Upper lobe of left lung (tissue), 6 donors: ENCODE measurements around the gene PDE6A. TPM values are rescaled to one million over a fixed set of nuclear protein-coding genes. Genes with fewer than 3 reads are reported as not detected.

Experiments
- ATAC-seq, 2 donors: fragments of 200-7000 bp; cut with Tn5 transposase; one replicate each; pipeline ENCODE4 v1.9.1; 2022; ENCODE audit warnings: mild to moderate bottlenecking in 2 of 2, moderate library complexity in 2 of 2; ENCODE audit not compliant: low FRiP score in 2 of 2
- DNase-seq, 2 donors: peaks; one replicate each; pipeline ENCODE4 v3.0.0-alpha.2; 2019 to 2020
- H3K27ac ChIP-seq, 4 donors: fragments of 200-600 bp; sonication (generic); one replicate each; pipeline ENCODE4 v1.5.1; 2016 to 2019
- H3K27me3 ChIP-seq, 4 donors: fragments of 200-600 bp; sonication (generic); one replicate each; pipeline ENCODE4 v1.5.1; 2017 to 2019
- H3K36me3 ChIP-seq, 4 donors: fragments of 200-600 bp; sonication (generic); one replicate each; pipeline ENCODE4 v1.5.1; 2016 to 2019
- H3K4me1 ChIP-seq, 4 donors: fragments of 200-600 bp; sonication (generic); one replicate each; pipeline ENCODE4 v1.5.1; 2018 to 2019
- H3K4me3 ChIP-seq, 4 donors: fragments of 200-600 bp; sonication (generic); one replicate each; pipeline ENCODE4 v1.5.1; 2017 to 2019; ENCODE audit warnings: mild to moderate bottlenecking in 2 of 4, moderate library complexity in 1 of 4
- H3K9me3 ChIP-seq, 4 donors: fragments of 200-600 bp; sonication (generic); one replicate each; pipeline ENCODE4 v1.5.1; 2018 to 2019
- EP300 ChIP-seq, 4 donors: sonication (generic); formaldehyde crosslinking; IDR thresholded peaks; one replicate each; pipeline ENCODE4 v1.5.1; 2017; ENCODE audit warnings: antibody characterized with exemption in 4 of 4, control low read depth in 2 of 4
- POLR2A ChIP-seq, 4 donors: fragments of 450-650 bp; IDR thresholded peaks; one replicate each; pipeline ENCODE4 v1.5.1; 2016 to 2017; ENCODE audit warnings: antibody characterized with exemption in 4 of 4, mild to moderate bottlenecking in 2 of 4
- POLR2AphosphoS5 ChIP-seq, 2 donors: sonication (generic); formaldehyde crosslinking; IDR thresholded peaks; one replicate each; pipeline ENCODE4 v1.5.1; 2017; ENCODE audit warnings: antibody characterized with exemption in 2 of 2
- WGBS, 2 donors: methylation state at CpG; one replicate each; pipeline ENCODE4 v1.1.5; 2017 to 2018; 5-methylcytosine and 5-hydroxymethylcytosine counted together
- total RNA-seq, 6 donors: library from RNA; depleted of rRNA in 4 of 6; stranded (reverse); fragments of >200 nt in 4 of 6; gene quantifications; one replicate each; pipeline versions ENCODE4 v1.1.0 to v1.2.1, GENCODE V29; 2016 to 2021
- TF ChIP-seq, protein P1 (sequence below), 6 experiments: fragments of 450-650 bp in 4 of 6; fragments of 200-600 bp in 2 of 6; sonication (generic) in 2 of 6; IDR thresholded peaks; one replicate each; pipeline ENCODE4 v1.5.1; 2016 to 2019; ENCODE audit warnings: antibody characterized with exemption in 6 of 6
- donor health status: DM: no; HTN: no; CAD: no; lungs with moderate emphysema.
- donor health status: DM: no; HTN: yes; CAD: no; lungs with severe emphysema.

The PDE6A gene
- total RNA-seq, 6 donors from 2014 or later = not detected

DNA sequence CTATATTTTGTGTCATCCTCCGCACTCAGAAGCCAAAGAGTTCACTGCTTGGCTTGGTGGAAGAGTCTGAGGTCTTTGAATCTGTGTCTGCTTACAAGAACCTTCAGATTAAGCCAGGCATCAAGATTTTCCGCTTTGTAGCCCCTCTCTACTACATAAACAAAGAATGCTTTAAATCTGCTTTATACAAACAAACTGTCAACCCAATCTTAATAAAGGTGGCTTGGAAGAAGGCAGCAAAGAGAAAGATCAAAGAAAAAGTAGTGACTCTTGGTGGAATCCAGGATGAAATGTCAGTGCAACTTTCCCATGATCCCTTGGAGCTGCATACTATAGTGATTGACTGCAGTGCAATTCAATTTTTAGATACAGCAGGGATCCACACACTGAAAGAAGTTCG lies 36.6 kb upstream of the PDE6A start:
- TF ChIP-seq POLR2A (IDR thresholded peaks at IDR 0.05) (no peak), EP300 (IDR thresholded peaks at IDR 0.05) (no peak), POLR2AphosphoS5 (IDR thresholded peaks at IDR 0.05) (no peak)
- TF ChIP-seq, protein P1, sequence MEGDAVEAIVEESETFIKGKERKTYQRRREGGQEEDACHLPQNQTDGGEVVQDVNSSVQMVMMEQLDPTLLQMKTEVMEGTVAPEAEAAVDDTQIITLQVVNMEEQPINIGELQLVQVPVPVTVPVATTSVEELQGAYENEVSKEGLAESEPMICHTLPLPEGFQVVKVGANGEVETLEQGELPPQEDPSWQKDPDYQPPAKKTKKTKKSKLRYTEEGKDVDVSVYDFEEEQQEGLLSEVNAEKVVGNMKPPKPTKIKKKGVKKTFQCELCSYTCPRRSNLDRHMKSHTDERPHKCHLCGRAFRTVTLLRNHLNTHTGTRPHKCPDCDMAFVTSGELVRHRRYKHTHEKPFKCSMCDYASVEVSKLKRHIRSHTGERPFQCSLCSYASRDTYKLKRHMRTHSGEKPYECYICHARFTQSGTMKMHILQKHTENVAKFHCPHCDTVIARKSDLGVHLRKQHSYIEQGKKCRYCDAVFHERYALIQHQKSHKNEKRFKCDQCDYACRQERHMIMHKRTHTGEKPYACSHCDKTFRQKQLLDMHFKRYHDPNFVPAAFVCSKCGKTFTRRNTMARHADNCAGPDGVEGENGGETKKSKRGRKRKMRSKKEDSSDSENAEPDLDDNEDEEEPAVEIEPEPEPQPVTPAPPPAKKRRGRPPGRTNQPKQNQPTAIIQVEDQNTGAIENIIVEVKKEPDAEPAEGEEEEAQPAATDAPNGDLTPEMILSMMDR (IDR thresholded peaks at IDR 0.05) = no peak
- Histone ChIP-seq H3K4me3 (no peak overlapping the region), H3K27ac (no peak overlapping the region), H3K4me1 (no peaks in the 10 kb centered on the region), H3K9me3 (no peaks in the 10 kb centered on the region), H3K36me3 (peaks cover 3 to 56% (median 30%) of the 10 kb centered on the region in 4 donors), H3K27me3 (no peaks in the 10 kb centered on the region)
- DNase-seq (no peak), ATAC-seq (no peak)
- 78 to 88% methylated on average over 3 of the region's 3 CpGs for WGBS, 2 donors

DNA sequence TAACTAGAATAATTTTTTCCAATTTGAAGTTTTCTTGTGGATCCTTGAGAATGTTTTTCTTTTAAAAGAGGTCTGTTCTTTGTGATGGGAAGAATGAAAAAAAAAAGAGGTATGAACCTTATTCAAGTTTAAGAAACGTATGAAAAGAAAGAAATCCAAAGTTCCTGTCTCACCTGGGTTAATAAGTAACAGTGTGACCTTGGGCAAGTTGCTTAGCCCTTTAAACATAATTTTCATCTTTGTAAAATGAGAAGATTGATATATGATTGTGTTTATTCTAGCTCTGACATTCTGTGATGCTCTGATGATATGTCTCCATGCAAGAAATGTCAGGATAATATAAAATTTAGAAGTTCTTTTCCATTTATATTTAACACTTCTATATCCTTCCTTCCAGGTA lies 35.3 kb upstream of the PDE6A start:
- TF ChIP-seq, protein P1 (IDR thresholded peaks at IDR 0.05) = no peak
- Histone ChIP-seq H3K9me3 (no peaks in the 10 kb centered on the region), H3K27me3 (no peaks in the 10 kb centered on the region), H3K4me1 (no peaks in the 10 kb centered on the region), H3K36me3 (peaks cover 3 to 56% (median 30%) of the 10 kb centered on the region in 4 donors), H3K4me3 (no peak overlapping the region), H3K27ac (no peak overlapping the region)
- 79 to 88% methylated on average over 1 of the region's 1 CpG for WGBS, 2 donors
- no peak for DNase-seq
- no peak for ATAC-seq

DNA sequence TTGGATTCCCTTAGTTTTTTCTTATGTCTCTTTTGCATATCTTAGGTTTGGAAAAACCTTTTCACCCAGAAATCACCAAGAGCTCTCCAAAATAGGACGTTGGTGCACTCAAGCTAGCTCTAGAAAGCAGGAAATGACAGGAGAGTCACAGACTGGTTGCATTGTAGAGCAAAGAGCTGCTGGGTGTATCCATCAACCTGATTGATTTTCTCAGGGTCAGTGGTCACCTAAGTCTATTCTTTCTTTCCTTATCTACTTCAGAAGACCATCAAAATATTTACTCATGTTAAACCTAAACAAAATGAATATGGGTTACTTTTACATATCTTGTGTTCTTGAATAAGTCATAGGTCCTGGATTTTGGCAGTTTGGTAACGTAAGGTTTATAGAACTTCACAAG lies 30.8 kb upstream of the PDE6A start:
- H3K36me3 ChIP-seq = peaks cover 0 to 26% (median 21%) of the 10 kb centered on the region in 4 donors
- no peaks in the 10 kb centered on the region for H3K4me1 ChIP-seq
- no peak overlapping the region for H3K4me3 ChIP-seq
- 47 to 53% methylated on average over 2 of the region's 2 CpGs for WGBS, 2 donors
- H3K27me3 ChIP-seq = no peaks in the 10 kb centered on the region
- no peak overlapping the region for H3K27ac ChIP-seq
- TF ChIP-seq POLR2A (IDR thresholded peaks at IDR 0.05) (no peak), POLR2AphosphoS5 (IDR thresholded peaks at IDR 0.05) (no peak)
- TF ChIP-seq, protein P1 (IDR thresholded peaks at IDR 0.05) = no peak
- H3K9me3 ChIP-seq = no peaks in the 10 kb centered on the region
- ATAC-seq (no peak), DNase-seq (no peak)

DNA sequence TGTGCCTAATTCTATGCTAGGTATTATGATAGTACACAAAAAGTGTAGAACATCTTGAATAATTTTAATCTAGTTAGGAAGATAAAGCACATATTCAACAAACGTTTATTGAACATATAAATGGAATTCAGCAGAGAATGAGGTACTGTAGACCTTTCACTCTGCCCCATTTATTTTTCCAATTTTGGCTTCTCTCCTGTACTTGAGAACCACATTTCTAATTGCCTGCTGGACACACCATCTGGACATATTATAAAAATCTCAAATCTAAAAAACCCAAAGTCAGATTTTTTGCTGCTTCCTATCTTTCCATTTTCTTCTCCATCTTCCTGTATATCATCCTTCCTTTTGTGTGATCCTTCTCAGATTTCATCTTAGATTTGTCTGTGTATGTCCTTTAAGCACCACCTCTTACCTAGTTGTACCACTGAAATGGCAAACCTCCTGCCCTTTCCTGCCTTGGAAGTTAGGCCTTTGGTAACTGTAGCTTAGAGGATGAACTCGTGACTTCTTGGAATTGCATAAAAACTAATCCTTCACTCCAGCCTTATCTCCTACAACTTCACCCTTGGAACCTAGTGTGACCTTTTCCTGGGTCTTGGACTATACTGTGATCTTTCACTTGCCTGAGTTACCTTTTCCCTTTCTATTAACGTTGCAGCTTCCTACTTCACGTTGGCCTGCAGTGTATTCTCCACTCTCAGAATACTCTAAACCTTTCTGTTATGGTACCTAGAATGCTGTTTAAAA lies 24.8 kb upstream of the PDE6A start:
- 90 to 92% methylated on average over 4 of the region's 4 CpGs for WGBS, 2 donors
- no peaks in the 10 kb centered on the region for H3K27me3 ChIP-seq
- DNase-seq (no peak), ATAC-seq (no peak)
- H3K4me1 ChIP-seq = no peaks in the 10 kb centered on the region
- H3K9me3 ChIP-seq = no peaks in the 10 kb centered on the region
- no peak overlapping the region for H3K27ac ChIP-seq
- no peak overlapping the region for H3K4me3 ChIP-seq
- no peaks in the 10 kb centered on the region for H3K36me3 ChIP-seq
- TF ChIP-seq POLR2AphosphoS5 (IDR thresholded peaks at IDR 0.05) = no peak
- TF ChIP-seq, protein P1 (IDR thresholded peaks at IDR 0.05) = no peak
- TF ChIP-seq POLR2A (IDR thresholded peaks at IDR 0.05) = no peak
- TF ChIP-seq EP300 (IDR thresholded peaks at IDR 0.05) = no peak

DNA sequence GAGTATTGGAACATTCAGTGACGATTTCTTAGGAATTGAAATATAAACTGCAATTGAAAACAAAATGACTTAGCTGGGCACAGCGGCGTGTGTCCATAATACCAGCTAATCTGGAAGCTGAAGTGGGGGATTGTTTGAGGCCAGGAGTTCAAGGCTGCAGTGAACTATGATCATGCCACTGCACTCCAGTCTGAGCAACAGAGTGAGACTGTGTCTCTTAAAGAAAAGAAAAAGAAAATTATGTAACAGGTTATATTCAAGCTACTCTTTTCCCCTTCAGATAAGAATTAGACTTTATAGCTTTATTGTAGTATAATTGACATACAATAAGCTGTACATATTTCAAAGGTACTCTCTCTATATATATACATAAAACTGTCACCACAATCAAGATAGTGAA lies 22.4 kb upstream of the PDE6A start:
- WGBS, 2 donors = 87 to 94% methylated on average over 3 of the region's 3 CpGs
- no peak for DNase-seq

More for the DNA sequence above, 22.4 kb upstream of the PDE6A start:
- peaks cover 0 to 3% (median 0%) of the 10 kb centered on the region in 4 donors for H3K4me1 ChIP-seq
- no peaks in the 10 kb centered on the region for H3K27me3 ChIP-seq
- no peaks in the 10 kb centered on the region for H3K36me3 ChIP-seq
- H3K4me3 ChIP-seq = no peak overlapping the region
- TF ChIP-seq, protein P1 (IDR thresholded peaks at IDR 0.05) = no peak
- no peak for TF ChIP-seq POLR2AphosphoS5 (IDR thresholded peaks at IDR 0.05)
- no peak for TF ChIP-seq POLR2A (IDR thresholded peaks at IDR 0.05)
- no peak for TF ChIP-seq EP300 (IDR thresholded peaks at IDR 0.05)
- H3K9me3 ChIP-seq = no peaks in the 10 kb centered on the region
- H3K27ac ChIP-seq = no peak overlapping the region
- no peak for ATAC-seq
